Thyroid gland (tissue), 4 donors: ENCODE data around the gene SWT1.

ENCODE experiments used
- POLR2A ChIP-seq, 2 donors: fragments of 450-650 bp; IDR thresholded peaks; one replicate each; pipeline ENCODE4 v1.6.1; 2017; ENCODE audit warnings: antibody characterized with exemption in 2 of 2, mild to moderate bottlenecking in 2 of 2, moderate library complexity in 1 of 2
- TF ChIP-seq, protein P1 (sequence below), 6 experiments: fragments of 200-600 bp in 3 of 6; fragments of 450-650 bp in 3 of 6; sonication (generic) in 3 of 6; IDR thresholded peaks; one replicate each; pipeline ENCODE4 v1.5.1; 2016 to 2019; ENCODE audit warnings: antibody characterized with exemption in 6 of 6, mild to moderate bottlenecking in 2 of 6, inconsistent platforms in 1 of 6, moderate library complexity in 1 of 6

DNA sequence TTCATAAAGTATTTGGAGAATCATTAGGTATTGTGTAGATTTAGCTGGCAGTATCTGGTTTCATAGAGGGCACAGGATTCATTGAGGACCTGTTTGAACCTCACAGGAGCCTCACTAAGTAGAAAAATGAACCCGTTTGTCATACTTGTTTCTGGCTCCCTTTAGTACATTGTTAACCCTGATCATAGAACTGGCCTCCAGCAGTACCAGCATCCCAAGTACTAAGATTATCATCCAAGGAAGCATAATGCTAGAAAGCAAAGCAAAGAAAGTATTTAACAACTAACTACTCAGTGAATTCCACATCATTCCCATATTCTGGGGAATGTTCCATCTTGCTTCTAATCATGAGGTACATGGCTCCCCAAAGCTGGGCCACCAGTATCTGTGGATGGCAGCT, 105.2 kb downstream of the SWT1 start:
- TF ChIP-seq, protein P1, sequence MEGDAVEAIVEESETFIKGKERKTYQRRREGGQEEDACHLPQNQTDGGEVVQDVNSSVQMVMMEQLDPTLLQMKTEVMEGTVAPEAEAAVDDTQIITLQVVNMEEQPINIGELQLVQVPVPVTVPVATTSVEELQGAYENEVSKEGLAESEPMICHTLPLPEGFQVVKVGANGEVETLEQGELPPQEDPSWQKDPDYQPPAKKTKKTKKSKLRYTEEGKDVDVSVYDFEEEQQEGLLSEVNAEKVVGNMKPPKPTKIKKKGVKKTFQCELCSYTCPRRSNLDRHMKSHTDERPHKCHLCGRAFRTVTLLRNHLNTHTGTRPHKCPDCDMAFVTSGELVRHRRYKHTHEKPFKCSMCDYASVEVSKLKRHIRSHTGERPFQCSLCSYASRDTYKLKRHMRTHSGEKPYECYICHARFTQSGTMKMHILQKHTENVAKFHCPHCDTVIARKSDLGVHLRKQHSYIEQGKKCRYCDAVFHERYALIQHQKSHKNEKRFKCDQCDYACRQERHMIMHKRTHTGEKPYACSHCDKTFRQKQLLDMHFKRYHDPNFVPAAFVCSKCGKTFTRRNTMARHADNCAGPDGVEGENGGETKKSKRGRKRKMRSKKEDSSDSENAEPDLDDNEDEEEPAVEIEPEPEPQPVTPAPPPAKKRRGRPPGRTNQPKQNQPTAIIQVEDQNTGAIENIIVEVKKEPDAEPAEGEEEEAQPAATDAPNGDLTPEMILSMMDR (IDR thresholded peaks at IDR 0.05), result no peak
- no peak for TF ChIP-seq POLR2A (IDR thresholded peaks at IDR 0.05)
